Glomerular endothelial cell (primary cell): Measurements from ENCODE around the gene SLIT2. TPM values are rescaled to one million over a fixed set of nuclear protein-coding genes. Genes with fewer than 3 reads are reported as not detected.

ENCODE experiments used
- DNase-seq: peaks from one replicate; pipeline ENCODE4 v3.0.0-alpha.2; 2011; ENCODE audit warnings: low read depth, low spot score; ENCODE audit errors: extremely low read depth
- total RNA-seq: library from RNA; depleted of rRNA; stranded (reverse); fragments of >200 nt; gene quantifications from 2 replicates; pipeline ENCODE4 v1.2.3, GENCODE V29; 2015

SLIT2 gene, protein sequence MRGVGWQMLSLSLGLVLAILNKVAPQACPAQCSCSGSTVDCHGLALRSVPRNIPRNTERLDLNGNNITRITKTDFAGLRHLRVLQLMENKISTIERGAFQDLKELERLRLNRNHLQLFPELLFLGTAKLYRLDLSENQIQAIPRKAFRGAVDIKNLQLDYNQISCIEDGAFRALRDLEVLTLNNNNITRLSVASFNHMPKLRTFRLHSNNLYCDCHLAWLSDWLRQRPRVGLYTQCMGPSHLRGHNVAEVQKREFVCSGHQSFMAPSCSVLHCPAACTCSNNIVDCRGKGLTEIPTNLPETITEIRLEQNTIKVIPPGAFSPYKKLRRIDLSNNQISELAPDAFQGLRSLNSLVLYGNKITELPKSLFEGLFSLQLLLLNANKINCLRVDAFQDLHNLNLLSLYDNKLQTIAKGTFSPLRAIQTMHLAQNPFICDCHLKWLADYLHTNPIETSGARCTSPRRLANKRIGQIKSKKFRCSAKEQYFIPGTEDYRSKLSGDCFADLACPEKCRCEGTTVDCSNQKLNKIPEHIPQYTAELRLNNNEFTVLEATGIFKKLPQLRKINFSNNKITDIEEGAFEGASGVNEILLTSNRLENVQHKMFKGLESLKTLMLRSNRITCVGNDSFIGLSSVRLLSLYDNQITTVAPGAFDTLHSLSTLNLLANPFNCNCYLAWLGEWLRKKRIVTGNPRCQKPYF (N-terminal part only)
- 3.3 and 6.6 TPM in 2 replicates for total RNA-seq

GRCh38 chr4:20251796-20252655 is at the start of gene SLIT2:
Gene SLIT2 (plus strand): TSS chr4:20251905. CDS start chr4:20253816, 1,911 bp downstream.
- DNase-seq: no peak

DNA sequence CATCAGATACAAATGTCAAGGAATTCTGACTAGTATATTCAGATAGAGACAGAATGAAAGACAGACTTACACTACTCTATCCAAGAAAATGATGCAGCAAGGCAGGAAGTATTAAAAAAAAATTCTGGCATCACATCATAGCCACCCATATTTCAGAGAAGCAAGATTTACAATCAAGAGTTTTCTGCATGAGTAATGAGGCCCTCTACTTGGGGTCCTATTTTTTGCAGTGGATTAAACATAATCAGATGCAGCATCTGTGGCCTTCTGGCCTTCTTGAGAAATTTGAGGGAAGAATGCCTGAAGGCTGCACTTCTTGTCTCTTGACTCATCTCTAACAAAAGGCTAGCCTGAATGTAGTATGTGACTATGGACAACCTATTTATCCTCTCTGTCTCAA is 48.2 kb upstream of the SLIT2 start:
- no peak for DNase-seq

- no peak for DNase-seq
Observed at GRCh38 chr4:20217521-20217920, 34.2 kb upstream of the SLIT2 start.

DNA sequence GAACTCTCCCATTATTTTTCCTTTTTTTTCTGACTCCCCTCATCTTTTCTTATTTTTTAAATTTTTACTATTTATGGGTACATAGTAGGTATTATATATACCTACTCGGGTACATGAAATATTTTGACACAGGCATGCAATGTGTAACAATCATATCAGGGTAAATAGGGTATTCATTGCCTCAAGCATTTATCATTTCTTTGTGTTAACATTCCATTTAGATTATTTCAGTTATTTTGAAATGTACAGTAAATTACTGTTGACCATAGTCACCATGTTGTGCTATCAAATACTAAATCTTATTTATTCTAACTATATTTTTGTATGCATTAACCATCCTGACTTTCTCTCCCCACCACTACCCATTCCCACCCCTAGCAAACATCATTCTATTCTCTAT is 33.8 kb upstream of the SLIT2 start:
- DNase-seq: no peak

GRCh38 chr4:20219521-20219920 is 32.2 kb upstream of the SLIT2 start:
- DNase-seq: no peak

DNA sequence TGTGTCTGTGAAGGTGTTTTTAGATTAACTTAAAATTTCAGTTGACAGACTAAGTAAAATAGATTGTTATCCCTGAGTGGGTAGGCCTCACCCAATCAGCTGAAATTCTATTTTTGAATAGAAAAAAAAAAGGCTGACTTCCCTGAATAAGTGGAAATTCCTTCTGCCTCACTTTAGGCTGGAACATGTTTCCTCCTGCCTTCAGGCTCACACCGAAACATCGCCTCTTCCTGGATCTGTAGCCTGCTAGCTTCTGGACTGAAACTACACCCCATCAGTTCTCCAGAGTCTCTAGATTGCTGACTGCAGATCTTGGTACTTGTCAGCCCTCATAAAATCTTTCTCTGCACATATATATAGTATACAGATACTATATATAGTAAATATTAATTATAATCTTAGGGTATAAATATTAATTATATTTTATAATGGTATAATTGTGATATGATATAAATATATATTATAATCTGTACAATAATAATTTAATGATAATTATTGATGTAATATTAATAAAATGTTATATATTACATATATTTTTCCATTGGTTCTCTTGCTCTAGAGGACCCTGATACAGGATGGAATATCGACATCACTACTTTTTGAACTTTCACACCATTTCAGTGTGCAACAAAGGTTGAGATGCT is 13.7 kb upstream of the SLIT2 start:
- DNase-seq: no peak

- no peak for DNase-seq
Observed at GRCh38 chr4:20248155-20248558, 3.5 kb upstream of the SLIT2 start.

DNA sequence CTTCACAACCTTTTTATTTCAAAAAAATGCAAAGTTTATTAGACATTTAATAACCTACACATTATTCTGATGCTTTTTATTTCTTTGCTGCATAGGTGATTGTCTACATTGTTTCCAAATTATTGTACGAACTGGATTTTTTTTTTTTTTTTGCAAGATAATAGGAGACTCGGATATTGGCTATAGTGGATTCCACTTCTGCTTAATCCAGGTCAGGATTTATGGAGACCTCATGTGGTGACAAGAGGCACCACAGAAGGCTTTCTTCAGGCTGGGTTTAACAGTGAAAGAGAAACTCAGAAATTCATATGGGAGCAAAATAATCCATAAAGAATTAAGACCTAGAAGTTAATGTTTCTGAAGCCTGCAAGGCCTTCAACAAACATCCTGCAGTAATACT is 2.4 kb upstream of the SLIT2 start:
- no peak for DNase-seq

- no peak for DNase-seq
Observed at GRCh38 chr4:20251031-20251795, 492 bp upstream of the SLIT2 start.

DNA sequence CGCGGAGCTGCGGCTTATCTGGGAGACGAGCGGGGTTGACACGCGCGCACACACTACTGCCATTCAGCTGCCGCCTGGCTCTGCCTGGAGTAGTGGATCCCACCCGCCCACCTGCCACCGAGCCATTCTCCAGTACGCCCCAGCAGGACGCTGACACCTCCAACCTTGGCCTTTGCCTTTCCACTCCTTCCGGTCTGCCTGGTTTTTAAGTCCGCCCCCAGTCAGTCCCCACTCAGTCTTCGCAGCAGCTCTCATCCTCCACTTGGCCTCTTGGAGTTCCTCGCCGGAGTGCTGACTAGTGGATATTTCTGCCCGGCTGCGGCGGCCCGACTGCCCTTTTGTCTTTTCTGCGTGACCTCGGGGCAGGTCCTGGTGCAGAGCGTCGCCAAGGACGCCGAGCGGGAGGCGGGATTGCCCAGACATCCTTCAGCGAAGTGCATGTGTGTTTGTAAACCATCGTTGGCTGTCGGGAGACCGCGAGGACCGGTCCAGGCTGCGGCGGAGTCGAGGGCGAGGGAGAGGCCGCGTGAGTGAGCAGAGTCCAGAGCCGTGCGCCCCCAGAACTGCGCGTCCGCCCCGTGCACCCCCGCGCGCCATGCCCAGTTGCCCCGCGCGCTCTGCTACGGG is 1.1 kb downstream of the SLIT2 start:
- no peak for DNase-seq

DNA sequence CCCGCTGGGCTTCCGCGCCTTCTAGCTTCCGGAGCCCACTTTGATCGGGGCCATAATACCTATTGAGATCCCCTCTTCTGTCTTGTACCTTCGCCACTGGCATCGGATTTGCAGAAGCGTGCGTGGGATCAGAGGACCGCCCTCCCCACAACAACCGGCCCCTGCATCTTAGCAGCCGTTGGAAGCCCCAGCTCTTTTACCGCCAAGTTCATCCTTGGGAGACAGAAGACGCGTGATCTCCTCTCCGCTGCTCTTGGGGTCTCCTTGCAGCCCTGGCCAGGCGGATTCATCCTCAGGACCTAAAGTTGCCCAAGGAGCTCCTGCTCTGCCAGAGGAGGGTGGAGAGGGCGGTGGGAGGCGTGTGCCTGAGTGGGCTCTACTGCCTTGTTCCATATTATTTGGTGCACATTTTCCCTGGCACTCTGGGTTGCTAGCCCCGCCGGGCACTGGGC is 1.6 kb downstream of the SLIT2 start:
- no peak for DNase-seq

DNA sequence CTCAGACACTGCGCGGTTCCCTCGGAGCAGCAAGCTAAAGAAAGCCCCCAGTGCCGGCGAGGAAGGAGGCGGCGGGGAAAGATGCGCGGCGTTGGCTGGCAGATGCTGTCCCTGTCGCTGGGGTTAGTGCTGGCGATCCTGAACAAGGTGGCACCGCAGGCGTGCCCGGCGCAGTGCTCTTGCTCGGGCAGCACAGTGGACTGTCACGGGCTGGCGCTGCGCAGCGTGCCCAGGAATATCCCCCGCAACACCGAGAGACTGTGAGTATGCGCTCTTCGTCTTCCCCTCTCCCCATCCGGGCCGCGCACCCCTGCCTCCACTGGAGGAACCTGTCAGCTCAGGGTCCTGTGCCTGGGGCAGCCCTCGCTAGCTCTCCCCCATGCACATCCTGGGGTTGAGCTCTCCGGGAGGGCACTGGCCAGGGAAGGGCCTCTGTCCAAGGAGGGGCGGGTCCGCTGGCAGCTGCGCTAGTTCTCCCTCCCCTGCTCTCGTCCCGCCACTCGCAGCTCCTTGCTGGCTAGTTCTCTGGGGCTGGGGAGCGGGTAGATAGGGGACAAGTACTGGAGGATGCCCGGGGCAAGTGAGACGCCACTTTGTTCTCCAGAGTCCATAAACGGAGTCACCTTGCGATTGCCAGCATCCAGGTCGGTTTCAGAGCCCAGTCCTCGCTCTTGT is 2.2 kb downstream of the SLIT2 start:
- DNase-seq: no peak

GRCh38 chr4:20254511-20255250 is 3.0 kb downstream of the SLIT2 start:
- no peak for DNase-seq

- no peak for DNase-seq
Observed at GRCh38 chr4:20255251-20255586, 3.5 kb downstream of the SLIT2 start.

DNA sequence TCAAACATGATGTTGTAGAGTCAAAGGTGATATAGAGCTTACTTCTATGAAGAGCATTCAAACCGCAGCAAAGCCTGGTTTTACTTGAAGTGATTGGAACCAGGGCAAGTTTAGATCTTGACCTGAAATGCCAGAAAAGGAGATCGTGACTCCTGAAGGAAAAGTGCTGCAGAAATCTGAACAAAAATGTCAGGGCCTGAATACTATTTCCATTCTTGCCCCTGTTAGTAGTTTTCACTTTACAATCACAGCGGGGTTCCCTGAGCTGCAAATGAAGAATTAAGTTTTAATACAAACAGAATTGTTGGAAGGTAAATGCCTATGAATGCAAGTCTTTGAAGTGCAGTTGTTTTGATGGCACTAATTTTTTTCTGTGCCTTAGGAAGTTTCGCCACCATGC is 4.1 kb downstream of the SLIT2 start:
- DNase-seq: no peak

GRCh38 chr4:20256381-20256881 is 4.7 kb downstream of the SLIT2 start:
- DNase-seq: no peak

DNA sequence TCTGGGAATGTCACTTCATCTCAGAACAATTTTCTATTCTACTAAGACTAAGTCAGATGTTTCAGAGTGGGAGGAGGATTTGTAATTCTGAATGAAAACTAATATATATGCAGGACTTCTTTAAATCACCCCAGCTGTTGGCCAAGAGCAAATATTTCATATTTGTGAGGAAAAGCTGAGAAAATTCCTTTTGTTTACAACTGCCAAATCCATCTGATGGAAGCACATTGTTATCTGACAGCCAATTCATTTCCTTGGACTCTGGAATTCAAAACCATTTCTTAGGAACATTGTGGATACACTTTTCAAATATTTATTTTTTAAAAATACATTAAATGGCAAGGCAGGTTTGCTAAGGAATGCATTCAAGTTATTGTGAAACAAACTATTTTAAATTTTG is 8.0 kb downstream of the SLIT2 start:
- no peak for DNase-seq

DNA sequence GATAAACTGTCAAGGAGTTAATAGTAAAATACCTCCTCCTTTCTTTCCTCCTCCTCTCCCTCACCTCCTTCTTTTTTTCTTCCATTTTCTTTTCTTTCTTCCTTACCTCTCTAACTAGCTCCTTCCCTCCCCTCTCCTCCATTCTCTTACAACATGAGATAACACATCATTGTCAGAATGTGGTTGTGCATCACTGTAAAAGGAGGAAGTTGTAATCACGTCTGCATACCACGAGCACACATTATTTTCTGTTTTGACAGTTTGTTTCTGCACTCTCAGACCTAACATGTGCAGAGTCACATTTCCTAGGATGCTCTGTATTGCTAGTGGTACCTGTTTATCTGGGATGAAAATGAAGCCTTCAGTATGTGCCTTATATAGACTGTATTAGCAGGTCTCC is 9.1 kb downstream of the SLIT2 start:
- no peak for DNase-seq
